Panc1 (cell line): Measurements from ENCODE around the gene DIABLO. TPM values are rescaled to one million over a fixed set of nuclear protein-coding genes. Genes with fewer than 3 reads are reported as not detected.

ENCODE experiments used
- ATAC-seq: fragments of 200-7000 bp; cut with Tn5 transposase; 2 replicates; pipeline ENCODE4 v1.9.1; 2020; ENCODE audit warnings: mild to moderate bottlenecking, moderate library complexity
- BruUV-seq: library from RNA; stranded (reverse); fragments of 400-500 nt; replicated peaks from 2 replicates; lab custom pipeline; 2021; lab: Mats Ljungman, UMichigan
- CTCF ChIA-PET: fragments of 300-600 bp; sonication (Branson Sonifier 250); formaldehyde crosslinking; loops from one replicate; lab custom pipeline; 2022; ENCODE audit warnings: antibody characterized with exemption; lab: Charles Lee
- POLR2A ChIA-PET: fragments of 300-600 bp; sonication (Branson Sonifier 250); formaldehyde crosslinking; loops from one replicate; lab custom pipeline; 2022; ENCODE audit warnings: antibody characterized with exemption; lab: Charles Lee
- DNase-seq: peaks from one replicate; pipeline ENCODE4 v3.0.0-alpha.2; 2010; ENCODE audit warnings: low read depth, low spot score
- H3K27ac ChIP-seq: 2 replicates; pipeline ENCODE4 v1.5.1; 2011; ENCODE audit warnings: mild to moderate bottlenecking, low read length, inconsistent platforms
- H3K27me3 ChIP-seq: fragments of 200-500 bp; sonication (Bioruptor generic); 2 replicates; pipeline ENCODE4 v1.6.0; 2014; ENCODE audit warnings: low read length, inconsistent platforms; ENCODE audit not compliant: control insufficient read depth, insufficient read depth
- H3K36me3 ChIP-seq: fragments of 200-500 bp; sonication (Bioruptor generic); 2 replicates; pipeline ENCODE4 v1.5.1; 2014; ENCODE audit warnings: inconsistent platforms, mild to moderate bottlenecking, low read length, moderate library complexity; ENCODE audit not compliant: control insufficient read depth, insufficient read depth
- H3K4me1 ChIP-seq: 2 replicates; pipeline ENCODE4 v1.5.1; 2011; ENCODE audit warnings: inconsistent platforms, mild to moderate bottlenecking, low read length, moderate library complexity; ENCODE audit not compliant: control insufficient read depth, insufficient read depth
- H3K4me3 ChIP-seq, 2 experiments: 2 replicates each; pipeline ENCODE4 v1.5.1; 2011 to 2012; ENCODE audit warnings: low read depth in 2 of 2, low read length in 2 of 2, mild to moderate bottlenecking in 2 of 2, inconsistent platforms in 1 of 2, moderate library complexity in 1 of 2
- H3K9me3 ChIP-seq: fragments of 200-500 bp; sonication (Bioruptor generic); 2 replicates; pipeline ENCODE4 v1.5.1; 2014; ENCODE audit warnings: low read depth, mild to moderate bottlenecking, inconsistent platforms, low read length, moderate library complexity; ENCODE audit not compliant: control insufficient read depth, insufficient read depth
- POLR2AphosphoS5 ChIP-seq: IDR thresholded peaks from 2 replicates; pipeline ENCODE4 v1.6.1; 2012; ENCODE audit warnings: mild to moderate bottlenecking, low read depth, low read length, moderate library complexity
- SIN3A ChIP-seq: IDR thresholded peaks from 2 replicates; pipeline ENCODE4 v1.6.1; 2012; ENCODE audit warnings: low read depth, mild to moderate bottlenecking, low read length, moderate library complexity, borderline replicate concordance; ENCODE audit not compliant: insufficient read depth
- TCF7L2 ChIP-seq: IDR thresholded peaks from 2 replicates; pipeline ENCODE4 v1.6.1; 2011; ENCODE audit warnings: mild to moderate bottlenecking, low read depth, low read length, inconsistent platforms
- in situ Hi-C: cut with HindIII; loops from 2 replicates; pipeline ENCODE4 v1.10.0; 2016; ENCODE audit warnings: low sequenced_read_pairs, low pct_unique_long_range_greater_than_20kb
- intact Hi-C: fragments of 100-400 bp; cut with micrococcal nuclease; formaldehyde crosslinking; loops from one replicate; pipeline ENCODE4 v1.10.0; 2022; ENCODE audit not compliant: unreplicated experiment
- total RNA-seq: library from RNA; stranded (reverse); gene quantifications from one replicate; pipeline ENCODE4 v1.2.1, GENCODE V29; 2021; ENCODE audit not compliant: unreplicated experiment
- TF ChIP-seq, protein P1 (sequence below): fragments of 450-650 bp; IDR thresholded peaks from 2 replicates; pipeline ENCODE4 v1.5.1; 2017; ENCODE audit warnings: mild to moderate bottlenecking
- TF ChIP-seq, protein P2 (sequence below), 2 experiments: IDR thresholded peaks; 2 replicates each; pipeline ENCODE4 v1.6.1; 2011 to 2012; ENCODE audit warnings: low read depth in 2 of 2, control low read depth in 1 of 2, low read length in 1 of 2, mild to moderate bottlenecking in 1 of 2, moderate library complexity in 1 of 2; ENCODE audit not compliant: insufficient read depth in 1 of 2

Gene DIABLO
- total RNA-seq, 1 experiment from 2014 or later = 71.5 TPM

DNA sequence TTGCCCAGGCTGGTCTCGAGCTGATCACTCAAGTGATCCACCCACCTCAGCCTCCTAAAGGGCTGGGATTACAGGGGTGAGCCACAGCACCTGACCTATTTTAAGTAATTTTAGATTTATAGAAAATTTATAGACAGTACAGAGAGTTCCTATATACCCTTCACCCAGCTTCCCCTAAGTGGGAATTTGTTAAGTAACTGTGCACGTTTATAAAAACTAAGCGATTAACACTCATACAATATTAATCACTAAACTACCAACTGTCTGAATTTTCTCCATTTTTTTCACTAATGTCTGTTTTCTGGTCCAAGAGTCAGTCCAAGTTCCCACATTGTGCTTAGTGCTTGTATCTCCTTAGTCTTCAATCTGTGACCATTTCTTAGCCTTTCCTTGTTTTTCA lies 57.4 kb downstream of the DIABLO start:
- H3K27me3 ChIP-seq = no peaks in the 10 kb centered on the region
- H3K4me3 ChIP-seq = no peak overlapping the region
- DNase-seq (no peak), ATAC-seq (no peak)
- intact Hi-C loops = no loop called here
- no peaks in the 10 kb centered on the region for H3K4me1 ChIP-seq
- TF ChIP-seq, protein P1, sequence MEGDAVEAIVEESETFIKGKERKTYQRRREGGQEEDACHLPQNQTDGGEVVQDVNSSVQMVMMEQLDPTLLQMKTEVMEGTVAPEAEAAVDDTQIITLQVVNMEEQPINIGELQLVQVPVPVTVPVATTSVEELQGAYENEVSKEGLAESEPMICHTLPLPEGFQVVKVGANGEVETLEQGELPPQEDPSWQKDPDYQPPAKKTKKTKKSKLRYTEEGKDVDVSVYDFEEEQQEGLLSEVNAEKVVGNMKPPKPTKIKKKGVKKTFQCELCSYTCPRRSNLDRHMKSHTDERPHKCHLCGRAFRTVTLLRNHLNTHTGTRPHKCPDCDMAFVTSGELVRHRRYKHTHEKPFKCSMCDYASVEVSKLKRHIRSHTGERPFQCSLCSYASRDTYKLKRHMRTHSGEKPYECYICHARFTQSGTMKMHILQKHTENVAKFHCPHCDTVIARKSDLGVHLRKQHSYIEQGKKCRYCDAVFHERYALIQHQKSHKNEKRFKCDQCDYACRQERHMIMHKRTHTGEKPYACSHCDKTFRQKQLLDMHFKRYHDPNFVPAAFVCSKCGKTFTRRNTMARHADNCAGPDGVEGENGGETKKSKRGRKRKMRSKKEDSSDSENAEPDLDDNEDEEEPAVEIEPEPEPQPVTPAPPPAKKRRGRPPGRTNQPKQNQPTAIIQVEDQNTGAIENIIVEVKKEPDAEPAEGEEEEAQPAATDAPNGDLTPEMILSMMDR = no peak
- TF ChIP-seq POLR2AphosphoS5 (no peak), SIN3A (no peak), TCF7L2 (no peak)
- TF ChIP-seq, protein P2, sequence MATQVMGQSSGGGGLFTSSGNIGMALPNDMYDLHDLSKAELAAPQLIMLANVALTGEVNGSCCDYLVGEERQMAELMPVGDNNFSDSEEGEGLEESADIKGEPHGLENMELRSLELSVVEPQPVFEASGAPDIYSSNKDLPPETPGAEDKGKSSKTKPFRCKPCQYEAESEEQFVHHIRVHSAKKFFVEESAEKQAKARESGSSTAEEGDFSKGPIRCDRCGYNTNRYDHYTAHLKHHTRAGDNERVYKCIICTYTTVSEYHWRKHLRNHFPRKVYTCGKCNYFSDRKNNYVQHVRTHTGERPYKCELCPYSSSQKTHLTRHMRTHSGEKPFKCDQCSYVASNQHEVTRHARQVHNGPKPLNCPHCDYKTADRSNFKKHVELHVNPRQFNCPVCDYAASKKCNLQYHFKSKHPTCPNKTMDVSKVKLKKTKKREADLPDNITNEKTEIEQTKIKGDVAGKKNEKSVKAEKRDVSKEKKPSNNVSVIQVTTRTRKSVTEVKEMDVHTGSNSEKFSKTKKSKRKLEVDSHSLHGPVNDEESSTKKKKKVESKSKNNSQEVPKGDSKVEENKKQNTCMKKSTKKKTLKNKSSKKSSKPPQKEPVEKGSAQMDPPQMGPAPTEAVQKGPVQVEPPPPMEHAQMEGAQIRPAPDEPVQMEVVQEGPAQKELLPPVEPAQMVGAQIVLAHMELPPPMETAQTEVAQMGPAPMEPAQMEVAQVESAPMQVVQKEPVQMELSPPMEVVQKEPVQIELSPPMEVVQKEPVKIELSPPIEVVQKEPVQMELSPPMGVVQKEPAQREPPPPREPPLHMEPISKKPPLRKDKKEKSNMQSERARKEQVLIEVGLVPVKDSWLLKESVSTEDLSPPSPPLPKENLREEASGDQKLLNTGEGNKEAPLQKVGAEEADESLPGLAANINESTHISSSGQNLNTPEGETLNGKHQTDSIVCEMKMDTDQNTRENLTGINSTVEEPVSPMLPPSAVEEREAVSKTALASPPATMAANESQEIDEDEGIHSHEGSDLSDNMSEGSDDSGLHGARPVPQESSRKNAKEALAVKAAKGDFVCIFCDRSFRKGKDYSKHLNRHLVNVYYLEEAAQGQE (IDR thresholded peaks at IDR 0.05; ENCODE audit: insufficient read depth in 1 of 2, low read depth in 2 of 2, low read length in 1 of 2) = no peak
- POLR2A ChIA-PET = no interaction called here
- in situ Hi-C loops = no loop called here
- BruUV-seq = no TSS peak
- H3K36me3 ChIP-seq = no peaks in the 10 kb centered on the region
- CTCF ChIA-PET = interaction anchor here (0.7 kb wide), 1 partner anchor 14 kb away, joined by 3 read pairs; no protein-coding TSS in a partner anchor
- no peaks in the 10 kb centered on the region for H3K9me3 ChIP-seq
- no peak overlapping the region for H3K27ac ChIP-seq

DNA sequence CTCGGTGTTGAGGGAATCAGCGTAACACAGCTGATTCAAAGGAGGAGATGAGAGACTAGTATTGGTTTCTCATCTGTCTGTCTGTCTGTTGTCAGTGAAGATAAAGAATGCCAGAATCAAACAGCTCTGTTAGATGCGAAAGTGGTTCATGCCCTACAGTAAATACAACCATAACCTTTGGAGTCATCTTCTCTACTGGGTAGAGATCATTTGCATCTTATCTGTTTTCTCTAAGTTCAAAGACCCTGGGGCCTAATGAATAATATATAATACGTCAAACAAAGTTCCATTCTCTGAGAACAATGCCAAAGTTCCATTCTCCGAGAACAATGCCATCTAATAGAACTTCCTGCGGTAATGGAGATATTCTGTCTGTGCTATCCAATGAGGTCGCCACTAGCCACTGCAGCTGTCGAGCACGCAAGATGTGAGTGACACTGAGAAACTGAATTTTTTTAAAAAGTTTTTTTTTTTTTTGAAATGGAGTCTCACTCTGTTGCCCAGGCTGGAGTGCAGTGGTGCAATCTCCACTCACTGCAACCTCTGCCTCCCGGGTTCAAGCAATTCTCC lies 58.4 kb downstream of the DIABLO start:
- BruUV-seq = no TSS peak
- POLR2A ChIA-PET = no interaction called here

More for the DNA sequence above, 58.4 kb downstream of the DIABLO start:
- in situ Hi-C loops (no loop called here), intact Hi-C loops (no loop called here)
- no peaks in the 10 kb centered on the region for H3K36me3 ChIP-seq
- CTCF ChIA-PET = no interaction called here
- no peak overlapping the region for H3K27ac ChIP-seq
- TF ChIP-seq, protein P2 (IDR thresholded peaks at IDR 0.05; ENCODE audit: insufficient read depth in 1 of 2, low read depth in 2 of 2, low read length in 1 of 2) = no peak
- no peak for TF ChIP-seq TCF7L2
- TF ChIP-seq, protein P1 = no peak
- TF ChIP-seq POLR2AphosphoS5 = no peak
- TF ChIP-seq SIN3A = no peak
- no peaks in the 10 kb centered on the region for H3K9me3 ChIP-seq
- no peaks in the 10 kb centered on the region for H3K27me3 ChIP-seq
- no peak overlapping the region for H3K4me3 ChIP-seq
- no peaks in the 10 kb centered on the region for H3K4me1 ChIP-seq
- ATAC-seq (no peak), DNase-seq (no peak)
